Spleen (tissue), 11 donors: ENCODE results near the gene TBC1D25. TPM values are rescaled to one million over a fixed set of nuclear protein-coding genes. Genes with fewer than 3 reads are reported as not detected.
"Not testable (repeated sequence)": the region's sequence is repeated elsewhere in the genome, so short reads cannot be mapped to it uniquely, and the experiment has no call there.

Source experiments
- DNase-seq: peaks from one replicate; pipeline ENCODE4 v3.0.0-alpha.2; 2020
- H3K27ac ChIP-seq, 8 donors: fragments of 200-600 bp; sonication (generic) in 7 of 8; 1 replicate in 4 of 8; 2 replicates in 4 of 8; pipeline versions ENCODE4 v1.5.0 to v1.8.0; 2016 to 2021; ENCODE audit warnings: inconsistent platforms in 4 of 8, mild to moderate bottlenecking in 4 of 8, moderate library complexity in 1 of 8
- H3K27me3 ChIP-seq, 7 donors: fragments of 200-600 bp; sonication (generic) in 6 of 7; replicated peaks in 1 of 7; 1 replicate in 4 of 7; 2 replicates in 3 of 7; pipeline versions ENCODE4 v1.5.0 to v1.8.0; 2016 to 2021; ENCODE audit warnings: inconsistent platforms in 3 of 7, mild to moderate bottlenecking in 1 of 7
- H3K36me3 ChIP-seq, 6 donors: fragments of 200-600 bp; sonication (generic) in 5 of 6; 1 replicate in 4 of 6; 2 replicates in 2 of 6; pipeline versions ENCODE4 v1.5.0 to v1.8.0; 2016 to 2021; ENCODE audit warnings: inconsistent platforms in 2 of 6
- H3K4me1 ChIP-seq, 6 donors: fragments of 200-600 bp; sonication (generic) in 5 of 6; 1 replicate in 3 of 6; 2 replicates in 3 of 6; pipeline versions ENCODE4 v1.5.0 to v1.8.0; 2016 to 2021; ENCODE audit warnings: inconsistent platforms in 3 of 6
- H3K4me3 ChIP-seq, 8 donors: fragments of 200-600 bp; sonication (generic) in 7 of 8; 1 replicate in 4 of 8; 2 replicates in 4 of 8; pipeline versions ENCODE4 v1.5.0 to v1.8.0; 2016 to 2021; ENCODE audit warnings: inconsistent platforms in 4 of 8, mild to moderate bottlenecking in 4 of 8, moderate library complexity in 2 of 8
- H3K9me3 ChIP-seq, 8 donors: fragments of 200-600 bp; sonication (generic) in 7 of 8; 1 replicate in 4 of 8; 2 replicates in 4 of 8; pipeline versions ENCODE4 v1.5.0 to v1.8.0; 2016 to 2021; ENCODE audit warnings: inconsistent platforms in 4 of 8
- CTCF ChIP-seq, 11 experiments: fragments of 200-600 bp in 7 of 11; fragments of 450-650 bp in 4 of 11; sonication (generic) in 4 of 11; IDR thresholded peaks in 8 of 11; conservative IDR thresholded peaks in 3 of 11; 1 replicate in 7 of 11; 2 replicates in 4 of 11; pipeline versions ENCODE4 v1.4.0 to v1.8.0; 2016 to 2021; ENCODE audit warnings: antibody characterized with exemption in 11 of 11, inconsistent platforms in 4 of 11, mild to moderate bottlenecking in 1 of 11
- POLR2A ChIP-seq, 3 donors: fragments of 450-650 bp; IDR thresholded peaks; one replicate each; pipeline ENCODE4 v1.5.1; 2017; ENCODE audit warnings: antibody characterized with exemption in 3 of 3, mild to moderate bottlenecking in 1 of 3
- POLR2AphosphoS5 ChIP-seq, 3 donors: sonication (generic); formaldehyde crosslinking; IDR thresholded peaks; one replicate each; pipeline ENCODE4 v1.5.1; 2017; ENCODE audit warnings: antibody characterized with exemption in 3 of 3
- WGBS, 5 donors: extraction: QIAGEN DNeasy Blood & Tissue Kit in 3 of 5; methylation state at CpG; one replicate each; pipeline versions ENCODE4 v1.1.5 to v1.1.7; 2013 to 2018; 5-methylcytosine and 5-hydroxymethylcytosine counted together
- intact Hi-C: fragments of 100-400 bp; cut with DNase I; formaldehyde crosslinking; loops from one replicate; pipeline ENCODE4 v1.15.0; 2023; ENCODE audit warnings: low total_unique reads
- polyA plus RNA-seq, 3 donors: library from polyadenylated mRNA; stranded (reverse); fragments of 200-250 nt; gene quantifications; one replicate each; pipeline ENCODE4 v1.2.1, GENCODE V29; 2013
- total RNA-seq, 7 donors: library from RNA; depleted of rRNA in 3 of 7; stranded (reverse); fragments of >200 nt in 3 of 7; fragmentation: NEBNext Ultra II Directional in 4 of 7; extraction: Animal tissue kit (Norgen Biotek cat#: 25700) in 4 of 7; gene quantifications; one replicate each; pipeline versions ENCODE4 v1.1.0 to v1.2.1, GENCODE V29; 2016 to 2021
- donor health status: healthy with polysubstance abuse.
- donor health status: DM: no; HTN: no; CAD: no; lungs with moderate emphysema.
- donor health status: DM: no; HTN: no; CAD: no.
- donor health status: Bipolar disorder and iron deficiency.
- donor health status: healthy.
- donor health status: DM: no; HTN: no; CAD: no.
- donor health status: DM: yes; HTN: yes; CAD: no.

TBC1D25 gene
- total and polyA plus RNA-seq, 10 donors = 4.0 to 19.1 (median 15.5) TPM

GRCh38 chrX:48523682-48524081, 15.8 kb upstream of the TBC1D25 start:
- intact Hi-C loops = no loop called here

GRCh38 chrX:48525853-48526252, 13.7 kb upstream of the TBC1D25 start:
- intact Hi-C loops, H3K4me3 ChIP-seq, DNase-seq, H3K27ac ChIP-seq, H3K9me3 ChIP-seq, H3K27me3 ChIP-seq: not testable (repeated sequence)
- Histone ChIP-seq H3K36me3 (peaks cover 0 to 50% (median 8%) of the 10 kb centered on the region in 6 donors), H3K4me1 (peaks cover 0 to 24% (median 13%) of the 10 kb centered on the region in 6 donors)
- 79 to 92% (median 87%) methylated on average over 7 to 8 of the region's 8 CpGs for WGBS, 5 donors

More at GRCh38 chrX:48523682-48524081, 15.8 kb upstream of the TBC1D25 start:
- Histone ChIP-seq H3K4me1 (peaks cover 0 to 28% (median 14%) of the 10 kb centered on the region in 6 donors), H3K27ac (no peak overlapping the region), H3K27me3 (no peaks in the 10 kb centered on the region), H3K36me3 (peaks cover 0 to 41% (median 8%) of the 10 kb centered on the region in 6 donors), H3K4me3 (no peak overlapping the region), H3K9me3 (no peaks in the 10 kb centered on the region)
- DNase-seq = no peak
- TF ChIP-seq POLR2A (IDR thresholded peaks at IDR 0.05) (no peak), CTCF (IDR thresholded peaks at IDR 0.05 in 8 of 11, conservative IDR thresholded peaks at IDR 0.05 in 3 of 11) (no peak), POLR2AphosphoS5 (IDR thresholded peaks at IDR 0.05) (no peak)
- WGBS, 5 donors = 74 to 88% (median 86%) methylated on average over 8 to 12 of the region's 12 CpGs

GRCh38 chrX:48530736-48531135, 8.8 kb upstream of the TBC1D25 start:
- Histone ChIP-seq H3K27me3 (no peaks in the 10 kb centered on the region), H3K4me3 (no peak overlapping the region), H3K9me3 (no peaks in the 10 kb centered on the region), H3K36me3 (peaks cover 0 to 37% (median 8%) of the 10 kb centered on the region in 6 donors), H3K27ac (no peak overlapping the region), H3K4me1 (no peaks in the 10 kb centered on the region)
- DNase-seq = no peak
- no peak for TF ChIP-seq POLR2A (IDR thresholded peaks at IDR 0.05)
- no peak for TF ChIP-seq CTCF (IDR thresholded peaks at IDR 0.05 in 8 of 11, conservative IDR thresholded peaks at IDR 0.05 in 3 of 11)
- TF ChIP-seq POLR2AphosphoS5 (IDR thresholded peaks at IDR 0.05) = no peak
- 82 to 100% (median 99%) methylated on average over 3 of the region's 3 CpGs for WGBS, 5 donors
- intact Hi-C loops = no loop called here

- no peak overlapping the region for H3K4me3 ChIP-seq
- peak overlapping the region in 1 of 8 donors; percentile 37 for H3K27ac ChIP-seq
- H3K4me1 ChIP-seq = no peaks in the 10 kb centered on the region
- WGBS, 5 donors = 66 to 86% (median 86%) methylated on average over 4 to 5 of the region's 5 CpGs
- DNase-seq = no peak
- no peaks in the 10 kb centered on the region for H3K9me3 ChIP-seq
- intact Hi-C loops = no loop called here
- peaks cover 0 to 31% (median 8%) of the 10 kb centered on the region in 6 donors for H3K36me3 ChIP-seq
- no peaks in the 10 kb centered on the region for H3K27me3 ChIP-seq
- TF ChIP-seq POLR2AphosphoS5 (IDR thresholded peaks at IDR 0.05) = no peak
- no peak for TF ChIP-seq CTCF (IDR thresholded peaks at IDR 0.05 in 8 of 11, conservative IDR thresholded peaks at IDR 0.05 in 3 of 11)
- no peak for TF ChIP-seq POLR2A (IDR thresholded peaks at IDR 0.05)
These were observed 8.1 kb upstream of the TBC1D25 start for GRCh38 chrX:48531358-48531959.
